GM10266 (cell line): ENCODE data around the gene LIN37.
A peak's percentile ranks its signal among the peaks of the same experiment; 100 is the strongest.

Experiments used
- DNase-seq: peaks from one replicate; pipeline ENCODE4 v3.0.0; 2012; ENCODE audit errors: extremely low spot score
- TF ChIP-seq, protein P1 (sequence below): IDR thresholded peaks from 2 replicates; pipeline ENCODE4 v1.5.1; 2012; ENCODE audit warnings: mild to moderate bottlenecking, low read depth; ENCODE audit not compliant: control insufficient read depth, insufficient read depth; ENCODE audit errors: missing control alignments

LIN37 gene

DNA sequence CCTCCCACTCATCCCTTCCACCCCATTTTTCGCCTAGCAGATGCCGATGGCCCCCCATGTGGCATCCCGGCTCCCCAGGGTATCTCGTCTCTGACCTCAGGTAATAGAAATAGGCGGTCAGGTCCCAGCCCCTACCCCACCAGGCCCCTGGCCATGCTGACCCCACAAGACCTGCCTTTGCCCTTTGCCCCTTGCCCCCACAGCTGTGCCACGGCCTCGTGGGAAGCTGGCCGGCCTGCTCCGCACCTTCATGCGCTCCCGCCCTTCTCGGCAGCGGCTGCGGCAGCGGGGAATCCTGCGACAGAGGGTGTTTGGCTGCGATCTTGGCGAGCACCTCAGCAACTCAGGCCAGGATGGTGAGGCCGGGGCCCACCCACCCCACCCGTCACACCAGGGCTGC is 32.3 kb downstream of the LIN37 start:
- no peak for DNase-seq
- TF ChIP-seq, protein P1, sequence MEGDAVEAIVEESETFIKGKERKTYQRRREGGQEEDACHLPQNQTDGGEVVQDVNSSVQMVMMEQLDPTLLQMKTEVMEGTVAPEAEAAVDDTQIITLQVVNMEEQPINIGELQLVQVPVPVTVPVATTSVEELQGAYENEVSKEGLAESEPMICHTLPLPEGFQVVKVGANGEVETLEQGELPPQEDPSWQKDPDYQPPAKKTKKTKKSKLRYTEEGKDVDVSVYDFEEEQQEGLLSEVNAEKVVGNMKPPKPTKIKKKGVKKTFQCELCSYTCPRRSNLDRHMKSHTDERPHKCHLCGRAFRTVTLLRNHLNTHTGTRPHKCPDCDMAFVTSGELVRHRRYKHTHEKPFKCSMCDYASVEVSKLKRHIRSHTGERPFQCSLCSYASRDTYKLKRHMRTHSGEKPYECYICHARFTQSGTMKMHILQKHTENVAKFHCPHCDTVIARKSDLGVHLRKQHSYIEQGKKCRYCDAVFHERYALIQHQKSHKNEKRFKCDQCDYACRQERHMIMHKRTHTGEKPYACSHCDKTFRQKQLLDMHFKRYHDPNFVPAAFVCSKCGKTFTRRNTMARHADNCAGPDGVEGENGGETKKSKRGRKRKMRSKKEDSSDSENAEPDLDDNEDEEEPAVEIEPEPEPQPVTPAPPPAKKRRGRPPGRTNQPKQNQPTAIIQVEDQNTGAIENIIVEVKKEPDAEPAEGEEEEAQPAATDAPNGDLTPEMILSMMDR: no peak

DNA sequence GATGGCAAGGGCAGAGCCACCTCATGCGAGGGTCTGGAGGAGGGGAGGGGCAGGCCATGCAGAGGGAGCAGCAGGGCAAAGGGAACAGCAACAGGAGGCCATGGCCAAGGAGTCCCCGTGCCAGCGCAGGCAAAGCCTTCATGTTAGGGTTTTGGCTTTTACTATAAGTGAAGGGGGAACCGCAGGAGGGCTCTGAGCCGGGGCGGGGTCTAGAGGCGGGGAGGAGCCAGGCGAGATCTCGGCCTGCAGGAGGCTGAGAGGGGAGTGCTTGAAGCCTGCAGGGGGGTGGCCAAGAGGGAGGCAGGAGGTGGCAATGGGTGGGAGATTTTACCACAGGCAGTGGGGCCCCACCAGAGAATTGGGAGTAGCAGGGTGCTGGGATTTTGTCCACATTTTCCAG is 33.3 kb downstream of the LIN37 start:
- TF ChIP-seq, protein P1: no peak
- DNase-seq: no peak

DNA sequence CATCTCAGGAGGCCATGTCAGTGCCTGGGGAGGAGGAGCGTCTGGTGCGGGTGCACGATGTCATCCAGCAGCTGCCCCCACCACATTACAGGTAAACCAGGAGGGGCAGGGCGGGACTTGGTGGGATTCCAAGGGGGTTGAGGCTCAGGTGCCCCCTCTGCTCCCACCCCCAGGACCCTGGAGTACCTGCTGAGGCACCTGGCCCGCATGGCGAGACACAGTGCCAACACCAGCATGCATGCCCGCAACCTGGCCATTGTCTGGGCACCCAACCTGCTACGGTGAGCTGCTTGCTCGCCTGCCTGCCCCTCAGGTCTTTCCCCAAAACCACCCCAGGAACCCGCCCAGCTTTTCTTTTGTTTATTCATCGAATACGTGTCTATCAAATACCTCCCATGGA is 34.2 kb downstream of the LIN37 start:
- DNase-seq: no peak
- TF ChIP-seq, protein P1: no peak

DNA sequence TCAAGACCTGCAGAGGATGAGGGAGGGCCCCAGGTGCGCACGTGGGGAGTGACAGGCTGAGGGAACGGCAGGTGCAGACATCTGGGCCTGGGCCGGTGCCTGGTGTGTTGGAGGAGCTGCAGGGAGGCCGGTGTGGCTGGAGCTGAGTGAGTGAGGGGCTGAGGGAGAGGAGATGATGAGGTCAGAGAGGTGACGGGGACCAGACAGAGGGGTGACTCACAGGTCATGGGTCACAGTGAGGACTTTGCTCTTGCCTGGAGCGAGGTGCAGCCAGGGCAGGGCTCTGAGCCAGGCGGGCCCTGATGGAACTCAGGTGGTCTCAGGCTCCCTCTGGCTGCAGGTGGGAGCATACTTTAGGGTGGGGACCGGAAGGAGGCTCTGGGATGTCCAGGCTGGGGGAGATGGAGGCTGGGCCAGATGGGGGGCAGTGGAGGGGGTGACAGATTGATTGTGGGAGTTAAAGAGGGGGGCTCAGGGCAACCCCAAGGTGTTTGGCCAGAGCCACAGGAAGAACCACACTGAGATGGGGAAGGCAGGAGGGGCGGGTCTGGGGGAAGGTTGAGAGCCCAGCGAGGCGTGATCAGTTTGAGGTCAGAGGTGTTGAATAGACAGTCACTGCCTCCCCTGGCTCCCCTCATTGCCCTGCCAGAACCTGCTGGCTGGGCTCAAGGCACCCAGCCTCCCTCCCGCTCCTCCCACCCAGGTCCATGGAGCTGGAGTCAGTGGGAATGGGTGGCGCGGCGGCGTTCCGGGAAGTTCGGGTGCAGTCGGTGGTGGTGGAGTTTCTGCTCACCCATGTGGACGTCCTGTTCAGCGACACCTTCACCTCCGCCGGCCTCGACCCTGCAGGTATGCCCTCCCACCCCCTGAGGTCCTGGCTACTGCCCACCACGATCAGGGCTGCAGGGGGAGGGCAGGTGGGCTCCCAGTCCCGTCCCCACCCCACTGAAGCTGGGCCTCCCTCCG is 35.4 kb downstream of the LIN37 start:
- TF ChIP-seq, protein P1: peak; percentile 5
- no peak for DNase-seq

DNA sequence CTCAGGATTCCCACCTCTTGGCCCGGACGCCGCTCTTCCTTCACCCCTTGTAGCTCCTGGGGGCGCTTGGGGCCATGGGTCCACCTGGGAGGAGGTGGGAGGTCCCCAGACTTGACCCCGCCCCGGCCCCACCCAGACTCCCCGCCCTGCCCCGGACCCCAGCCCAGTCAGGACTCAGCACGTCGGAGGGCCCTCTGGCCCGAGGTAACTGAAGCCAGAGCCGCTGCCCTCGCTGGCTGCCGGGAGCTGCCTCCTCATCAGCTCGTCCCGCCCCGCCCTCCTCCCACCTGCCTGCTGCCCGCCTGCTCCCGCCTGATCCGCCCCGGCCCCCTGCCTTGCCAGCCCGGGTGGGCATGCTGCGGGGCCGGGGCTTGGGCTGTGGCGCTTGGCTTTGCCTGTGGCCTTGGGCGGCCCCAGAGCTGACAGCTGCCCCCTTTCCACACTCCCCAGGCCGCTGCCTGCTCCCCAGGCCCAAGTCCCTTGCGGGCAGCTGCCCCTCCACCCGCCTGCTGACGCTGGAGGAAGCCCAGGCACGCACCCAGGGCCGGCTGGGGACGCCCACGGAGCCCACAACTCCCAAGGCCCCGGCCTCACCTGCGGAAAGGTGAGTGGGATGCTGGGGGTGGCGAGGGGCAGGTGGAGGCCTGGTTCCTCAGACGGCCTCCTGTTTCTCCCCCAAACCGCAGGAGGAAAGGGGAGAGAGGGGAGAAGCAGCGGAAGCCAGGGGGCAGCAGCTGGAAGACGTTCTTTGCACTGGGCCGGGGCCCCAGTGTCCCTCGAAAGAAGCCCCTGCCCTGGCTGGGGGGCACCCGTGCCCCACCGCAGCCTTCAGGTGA is 36.3 kb downstream of the LIN37 start:
- TF ChIP-seq, protein P1: no peak
- DNase-seq: no peak

DNA sequence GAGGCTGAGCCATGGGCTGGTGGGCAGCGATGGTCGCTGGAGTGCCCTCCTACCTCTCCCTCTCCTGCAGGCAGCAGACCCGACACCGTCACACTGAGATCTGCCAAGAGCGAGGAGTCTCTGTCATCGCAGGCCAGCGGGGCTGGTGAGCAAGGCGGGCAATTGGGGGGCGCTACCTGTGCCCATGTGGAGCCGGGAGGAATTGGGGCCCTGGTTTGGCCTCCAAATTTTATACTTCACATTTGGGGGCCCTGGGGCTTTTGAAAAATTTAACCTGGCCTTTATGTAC is 36.9 kb downstream of the LIN37 start:
- DNase-seq: no peak
- TF ChIP-seq, protein P1: no peak
